ENCODE data around the gene SRL.

SRL gene

DNA sequence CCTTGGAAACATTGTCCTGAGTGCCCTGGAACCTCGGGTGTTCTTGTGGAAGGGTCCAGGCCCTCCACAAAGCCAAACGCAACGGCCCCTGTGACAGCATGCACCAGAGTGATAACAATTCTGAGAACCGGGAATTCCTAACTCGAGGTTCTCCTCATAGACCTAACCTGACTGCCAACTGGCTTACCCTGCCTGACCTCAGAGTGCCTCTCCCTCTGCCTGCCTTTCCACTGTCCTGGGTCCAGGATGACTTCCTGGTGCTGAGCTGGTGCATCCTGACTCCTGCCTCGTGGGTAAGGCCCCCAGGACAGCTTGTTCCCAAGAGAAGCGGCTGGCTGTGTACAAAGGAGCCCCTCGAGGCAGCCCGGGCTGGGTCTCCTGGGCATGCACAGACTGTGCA, 51.8 kb downstream of the SRL start:
- TF ChIP-seq, protein P1, sequence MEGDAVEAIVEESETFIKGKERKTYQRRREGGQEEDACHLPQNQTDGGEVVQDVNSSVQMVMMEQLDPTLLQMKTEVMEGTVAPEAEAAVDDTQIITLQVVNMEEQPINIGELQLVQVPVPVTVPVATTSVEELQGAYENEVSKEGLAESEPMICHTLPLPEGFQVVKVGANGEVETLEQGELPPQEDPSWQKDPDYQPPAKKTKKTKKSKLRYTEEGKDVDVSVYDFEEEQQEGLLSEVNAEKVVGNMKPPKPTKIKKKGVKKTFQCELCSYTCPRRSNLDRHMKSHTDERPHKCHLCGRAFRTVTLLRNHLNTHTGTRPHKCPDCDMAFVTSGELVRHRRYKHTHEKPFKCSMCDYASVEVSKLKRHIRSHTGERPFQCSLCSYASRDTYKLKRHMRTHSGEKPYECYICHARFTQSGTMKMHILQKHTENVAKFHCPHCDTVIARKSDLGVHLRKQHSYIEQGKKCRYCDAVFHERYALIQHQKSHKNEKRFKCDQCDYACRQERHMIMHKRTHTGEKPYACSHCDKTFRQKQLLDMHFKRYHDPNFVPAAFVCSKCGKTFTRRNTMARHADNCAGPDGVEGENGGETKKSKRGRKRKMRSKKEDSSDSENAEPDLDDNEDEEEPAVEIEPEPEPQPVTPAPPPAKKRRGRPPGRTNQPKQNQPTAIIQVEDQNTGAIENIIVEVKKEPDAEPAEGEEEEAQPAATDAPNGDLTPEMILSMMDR (conservative IDR thresholded peaks at IDR 0.05; ENCODE audit: low read length), result no peak
- no peak for TF ChIP-seq EZH2phosphoT487 (IDR thresholded peaks at IDR 0.05; ENCODE audit: borderline replicate concordance)
- Histone ChIP-seq H4K20me1 (ENCODE audit: insufficient read depth, low read length, poor library complexity, severe bottlenecking) (no peaks in the 10 kb centered on the region), H3K36me3 (ENCODE audit: insufficient read depth, low read length) (no peaks in the 10 kb centered on the region), H2AFZ (ENCODE audit: low read length) (no peak overlapping the region), H3K4me1 (ENCODE audit: insufficient read depth, low read length, poor library complexity, severe bottlenecking) (no peaks in the 10 kb centered on the region), H3K79me2 (ENCODE audit: insufficient read depth, low read length) (no peaks in the 10 kb centered on the region), H3K9me2 (replicated peaks; ENCODE audit: low read depth, low read length) (no peaks in the 10 kb centered on the region), H3K9me3 (ENCODE audit: insufficient read depth, low read depth, low read length) (no peaks in the 10 kb centered on the region), H3K4me3 (ENCODE audit: low read length, poor library complexity, severe bottlenecking) (no peak overlapping the region), H3K27me3 (ENCODE audit: insufficient read depth, low read length, poor library complexity, severe bottlenecking) (no peaks in the 10 kb centered on the region), H3F3A (ENCODE audit: low read depth) (no peaks in the 10 kb centered on the region), H3K4me2 (ENCODE audit: low read depth, low read length, poor library complexity, severe bottlenecking) (no peak overlapping the region), H3K9ac (ENCODE audit: low read depth, low read length, poor library complexity, severe bottlenecking) (no peak overlapping the region)

DNA sequence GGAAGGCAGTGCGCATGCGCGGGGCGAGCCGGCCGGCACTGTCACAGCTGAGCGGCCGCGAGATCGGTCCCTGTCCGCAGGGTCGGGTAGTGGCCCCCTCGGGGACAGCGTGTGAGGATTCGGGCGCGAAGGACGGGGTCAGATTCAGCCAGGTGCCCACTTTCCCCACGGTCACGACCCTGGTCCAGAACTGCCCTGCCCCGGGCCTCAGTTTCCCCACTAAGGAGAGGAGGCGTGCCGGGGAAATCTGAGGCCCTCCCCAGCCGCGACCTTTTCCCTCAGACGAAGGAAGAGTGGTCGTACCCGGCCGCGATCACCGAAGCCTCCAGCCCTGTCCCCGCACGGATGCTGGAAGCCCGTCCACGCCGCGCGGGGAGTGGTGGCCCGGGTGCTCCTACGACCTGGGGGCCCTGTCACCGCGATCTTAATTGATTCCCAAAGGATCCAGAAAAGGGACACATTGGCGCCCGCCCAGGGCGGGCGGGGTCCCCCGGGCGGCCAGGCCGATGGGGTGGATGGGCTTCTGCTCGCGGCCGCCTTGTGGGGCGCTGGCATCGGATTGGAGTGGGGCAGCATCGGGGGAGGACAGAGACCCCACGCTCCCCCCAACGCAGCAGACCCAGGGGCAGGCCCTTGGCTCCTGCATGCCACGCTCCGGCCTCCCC, 57.7 kb downstream of the SRL start:
- Histone ChIP-seq H3K4me2 (ENCODE audit: low read depth, low read length, poor library complexity, severe bottlenecking) (peak overlapping the region; percentile 68), H3K36me3 (ENCODE audit: insufficient read depth, low read length) (no peaks in the 10 kb centered on the region), H3K79me2 (ENCODE audit: insufficient read depth, low read length) (no peaks in the 10 kb centered on the region), H3K4me3 (ENCODE audit: low read length, poor library complexity, severe bottlenecking) (peak overlapping the region; percentile 75), H3F3A (ENCODE audit: low read depth) (no peaks in the 10 kb centered on the region), H3K27me3 (ENCODE audit: insufficient read depth, low read length, poor library complexity, severe bottlenecking) (no peaks in the 10 kb centered on the region), H2AFZ (ENCODE audit: low read length) (0 out of 2 replicates have a peak overlapping the region, but pooled peaks have one; percentile 49), H3K9me2 (replicated peaks; ENCODE audit: low read depth, low read length) (no peaks in the 10 kb centered on the region), H3K9ac (ENCODE audit: low read depth, low read length, poor library complexity, severe bottlenecking) (no peak overlapping the region), H3K4me1 (ENCODE audit: insufficient read depth, low read length, poor library complexity, severe bottlenecking) (no peaks in the 10 kb centered on the region), H3K9me3 (ENCODE audit: insufficient read depth, low read depth, low read length) (no peaks in the 10 kb centered on the region), H4K20me1 (ENCODE audit: insufficient read depth, low read length, poor library complexity, severe bottlenecking) (no peaks in the 10 kb centered on the region)
- TF ChIP-seq, protein P1 (conservative IDR thresholded peaks at IDR 0.05; ENCODE audit: low read length), result no peak
- no peak for TF ChIP-seq EZH2phosphoT487 (IDR thresholded peaks at IDR 0.05; ENCODE audit: borderline replicate concordance)

DNA sequence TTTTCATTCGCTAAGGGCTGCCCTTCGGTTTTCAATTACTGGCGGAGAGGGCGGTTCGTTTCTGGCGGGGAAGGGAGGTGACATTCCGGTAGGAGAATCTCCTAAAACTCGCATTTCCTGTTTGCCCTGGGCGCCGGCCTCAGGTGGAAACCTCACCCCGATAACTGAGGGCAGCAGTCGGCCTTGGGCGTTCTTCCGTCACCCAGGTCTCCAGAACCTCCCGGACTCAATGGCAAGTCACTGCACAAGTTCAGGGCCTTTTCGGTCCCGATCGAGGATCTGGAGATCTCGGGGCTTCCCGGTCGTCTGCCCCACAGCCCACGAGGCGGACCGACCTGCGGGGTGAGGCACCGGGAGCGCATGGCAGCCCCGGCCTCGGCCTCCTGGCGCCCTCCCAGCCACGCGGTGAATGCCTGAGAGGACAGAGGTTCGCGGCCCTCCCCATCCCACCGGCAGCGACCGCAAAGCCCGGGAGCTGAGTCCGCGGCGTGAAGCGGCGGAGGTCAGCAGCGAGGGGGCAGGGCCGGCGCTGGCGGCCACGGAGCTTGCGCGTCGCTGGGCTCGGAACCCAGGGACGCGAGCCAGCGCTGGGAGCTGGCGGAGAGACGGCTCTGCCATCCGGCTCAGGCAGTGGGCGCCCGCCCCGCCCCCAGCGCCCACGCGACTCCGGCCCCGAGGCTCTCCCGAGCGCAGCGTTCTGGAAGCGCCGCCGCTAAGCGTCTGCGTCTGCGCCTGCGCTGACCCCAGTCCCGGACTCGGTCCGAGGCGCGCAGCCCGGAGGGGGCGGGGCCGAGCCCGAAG, 58.4 kb downstream of the SRL start:
- H4K20me1 ChIP-seq (ENCODE audit: insufficient read depth, low read length, poor library complexity, severe bottlenecking), result no peaks in the 10 kb centered on the region
- H3K36me3 ChIP-seq (ENCODE audit: insufficient read depth, low read length), result no peaks in the 10 kb centered on the region
- no peaks in the 10 kb centered on the region for H3K9me3 ChIP-seq (ENCODE audit: insufficient read depth, low read depth, low read length)
- H3F3A ChIP-seq (ENCODE audit: low read depth), result no peaks in the 10 kb centered on the region
- peak overlapping the region; percentile 68 for H3K4me2 ChIP-seq (ENCODE audit: low read depth, low read length, poor library complexity, severe bottlenecking)
- peak overlapping the region; percentile 75 for H3K4me3 ChIP-seq (ENCODE audit: low read length, poor library complexity, severe bottlenecking)
- H3K9ac ChIP-seq (ENCODE audit: low read depth, low read length, poor library complexity, severe bottlenecking), result peak overlapping the region; percentile 75
- no peak for TF ChIP-seq EZH2phosphoT487 (IDR thresholded peaks at IDR 0.05; ENCODE audit: borderline replicate concordance)
- TF ChIP-seq, protein P1 (conservative IDR thresholded peaks at IDR 0.05; ENCODE audit: low read length), result no peak
- H3K4me1 ChIP-seq (ENCODE audit: insufficient read depth, low read length, poor library complexity, severe bottlenecking), result no peaks in the 10 kb centered on the region
- peak overlapping the region; percentile 87 for H2AFZ ChIP-seq (ENCODE audit: low read length)
- H3K79me2 ChIP-seq (ENCODE audit: insufficient read depth, low read length), result no peaks in the 10 kb centered on the region
- H3K9me2 ChIP-seq (replicated peaks; ENCODE audit: low read depth, low read length), result no peaks in the 10 kb centered on the region
- H3K27me3 ChIP-seq (ENCODE audit: insufficient read depth, low read length, poor library complexity, severe bottlenecking), result no peaks in the 10 kb centered on the region
